NB4 (cell line): ENCODE measurements around the gene HABP4.

Source experiments
- DNase-seq: peaks from one replicate; pipeline ENCODE4 v3.0.0; 2010; ENCODE audit warnings: low read depth
- H3K4me3 ChIP-seq: one replicate; pipeline ENCODE4 v1.5.1; 2011; ENCODE audit warnings: mild to moderate bottlenecking, low read depth, low read length, moderate library complexity
- MYC ChIP-seq: IDR thresholded peaks from 2 replicates; pipeline ENCODE4 v1.6.1; 2011; ENCODE audit warnings: low read depth, low read length
- POLR2A ChIP-seq: IDR thresholded peaks from 2 replicates; pipeline ENCODE4 v1.6.1; 2011; ENCODE audit warnings: mild to moderate bottlenecking; ENCODE audit not compliant: insufficient read length; ENCODE audit errors: extremely low read depth
- TF ChIP-seq, protein P1 (sequence below): IDR thresholded peaks from 2 replicates; pipeline ENCODE4 v1.6.1; 2011; ENCODE audit warnings: low read depth, low read length
- TF ChIP-seq, protein P2 (sequence below): IDR thresholded peaks from one replicate; pipeline ENCODE4 v1.5.1; 2012; ENCODE audit warnings: low read depth, low read length

The HABP4 gene

DNA sequence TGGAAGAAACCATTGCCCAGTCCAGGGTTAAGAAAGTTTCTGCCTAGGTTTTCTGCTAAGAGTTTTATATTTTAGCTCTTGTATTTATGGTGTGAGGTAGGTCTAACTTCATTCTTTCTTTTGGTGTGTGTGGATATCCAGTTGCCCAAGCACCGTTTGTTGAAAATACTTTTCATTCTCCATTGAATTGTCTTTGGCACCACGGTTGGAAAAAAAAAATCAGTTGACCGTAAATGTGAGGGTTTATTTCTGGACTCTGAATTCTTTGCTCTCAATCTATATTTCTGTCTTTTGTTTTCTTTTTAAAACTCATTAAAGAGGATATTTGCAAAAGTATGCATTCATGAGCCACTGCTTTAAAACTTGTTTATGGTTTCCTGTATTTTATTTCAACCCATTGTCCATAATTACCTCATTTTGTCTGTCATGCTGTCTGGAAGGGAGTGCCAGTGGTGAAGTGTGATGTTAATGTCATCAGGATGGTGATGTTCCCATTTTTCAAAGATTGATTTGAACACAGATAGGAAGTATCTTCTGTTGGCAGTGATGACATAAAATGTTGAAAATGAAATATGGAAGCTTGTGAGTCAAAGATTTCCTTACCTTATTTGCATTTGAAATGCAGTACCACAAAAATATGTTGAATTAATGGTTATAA lies 33.9 kb downstream of the HABP4 start:
- TF ChIP-seq, protein P1, sequence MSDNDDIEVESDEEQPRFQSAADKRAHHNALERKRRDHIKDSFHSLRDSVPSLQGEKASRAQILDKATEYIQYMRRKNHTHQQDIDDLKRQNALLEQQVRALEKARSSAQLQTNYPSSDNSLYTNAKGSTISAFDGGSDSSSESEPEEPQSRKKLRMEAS: no peak
- no peak for TF ChIP-seq MYC
- TF ChIP-seq POLR2A: no peak
- TF ChIP-seq, protein P2, sequence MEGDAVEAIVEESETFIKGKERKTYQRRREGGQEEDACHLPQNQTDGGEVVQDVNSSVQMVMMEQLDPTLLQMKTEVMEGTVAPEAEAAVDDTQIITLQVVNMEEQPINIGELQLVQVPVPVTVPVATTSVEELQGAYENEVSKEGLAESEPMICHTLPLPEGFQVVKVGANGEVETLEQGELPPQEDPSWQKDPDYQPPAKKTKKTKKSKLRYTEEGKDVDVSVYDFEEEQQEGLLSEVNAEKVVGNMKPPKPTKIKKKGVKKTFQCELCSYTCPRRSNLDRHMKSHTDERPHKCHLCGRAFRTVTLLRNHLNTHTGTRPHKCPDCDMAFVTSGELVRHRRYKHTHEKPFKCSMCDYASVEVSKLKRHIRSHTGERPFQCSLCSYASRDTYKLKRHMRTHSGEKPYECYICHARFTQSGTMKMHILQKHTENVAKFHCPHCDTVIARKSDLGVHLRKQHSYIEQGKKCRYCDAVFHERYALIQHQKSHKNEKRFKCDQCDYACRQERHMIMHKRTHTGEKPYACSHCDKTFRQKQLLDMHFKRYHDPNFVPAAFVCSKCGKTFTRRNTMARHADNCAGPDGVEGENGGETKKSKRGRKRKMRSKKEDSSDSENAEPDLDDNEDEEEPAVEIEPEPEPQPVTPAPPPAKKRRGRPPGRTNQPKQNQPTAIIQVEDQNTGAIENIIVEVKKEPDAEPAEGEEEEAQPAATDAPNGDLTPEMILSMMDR: no peak
- no peak overlapping the region for H3K4me3 ChIP-seq
- no peak for DNase-seq

DNA sequence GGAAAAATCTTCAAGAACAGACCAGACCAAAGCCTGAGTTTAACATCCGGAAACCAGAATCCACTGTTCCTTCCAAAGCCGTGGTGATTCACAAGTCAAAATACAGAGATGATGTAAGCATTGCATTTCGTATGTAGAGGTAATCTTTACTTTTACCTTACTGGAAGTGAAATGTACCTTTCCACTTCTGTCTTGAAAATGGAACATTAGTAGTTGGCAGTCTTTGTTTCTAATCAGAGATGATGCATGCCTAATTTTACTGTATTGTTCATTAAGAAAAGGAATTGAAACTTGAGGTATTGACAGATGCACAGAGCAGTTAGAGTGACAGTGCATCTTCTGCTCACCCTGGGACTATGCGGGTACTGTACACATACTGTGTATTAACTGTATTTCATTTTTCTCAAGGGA lies 34.6 kb downstream of the HABP4 start:
- H3K4me3 ChIP-seq: no peak overlapping the region
- no peak for DNase-seq
- TF ChIP-seq, protein P2: no peak
- TF ChIP-seq, protein P1: no peak
- TF ChIP-seq POLR2A: no peak
- no peak for TF ChIP-seq MYC

DNA sequence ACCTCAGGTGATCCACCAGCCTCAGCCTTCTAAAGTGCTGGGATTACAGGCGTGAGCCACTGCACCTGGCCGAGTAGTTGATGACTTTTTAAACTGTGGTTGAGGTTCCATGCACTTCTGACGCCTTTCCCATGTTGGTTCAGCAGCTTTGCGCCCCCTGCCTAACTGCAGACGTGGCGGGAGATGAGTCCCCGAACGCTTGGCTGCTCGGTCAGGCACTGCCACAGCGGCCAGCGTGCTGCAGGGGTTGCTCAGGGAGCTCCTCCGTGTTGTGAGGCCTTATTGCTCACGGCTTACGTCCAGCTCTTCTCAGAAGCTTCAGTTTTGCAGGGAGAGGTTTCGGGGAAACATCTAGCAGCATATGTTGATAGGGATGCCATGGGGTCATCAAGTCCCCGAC lies 35.3 kb downstream of the HABP4 start:
- TF ChIP-seq, protein P1: no peak
- TF ChIP-seq MYC (no peak), POLR2A (no peak)
- TF ChIP-seq, protein P2: no peak
- DNase-seq: no peak
- no peak overlapping the region for H3K4me3 ChIP-seq

DNA sequence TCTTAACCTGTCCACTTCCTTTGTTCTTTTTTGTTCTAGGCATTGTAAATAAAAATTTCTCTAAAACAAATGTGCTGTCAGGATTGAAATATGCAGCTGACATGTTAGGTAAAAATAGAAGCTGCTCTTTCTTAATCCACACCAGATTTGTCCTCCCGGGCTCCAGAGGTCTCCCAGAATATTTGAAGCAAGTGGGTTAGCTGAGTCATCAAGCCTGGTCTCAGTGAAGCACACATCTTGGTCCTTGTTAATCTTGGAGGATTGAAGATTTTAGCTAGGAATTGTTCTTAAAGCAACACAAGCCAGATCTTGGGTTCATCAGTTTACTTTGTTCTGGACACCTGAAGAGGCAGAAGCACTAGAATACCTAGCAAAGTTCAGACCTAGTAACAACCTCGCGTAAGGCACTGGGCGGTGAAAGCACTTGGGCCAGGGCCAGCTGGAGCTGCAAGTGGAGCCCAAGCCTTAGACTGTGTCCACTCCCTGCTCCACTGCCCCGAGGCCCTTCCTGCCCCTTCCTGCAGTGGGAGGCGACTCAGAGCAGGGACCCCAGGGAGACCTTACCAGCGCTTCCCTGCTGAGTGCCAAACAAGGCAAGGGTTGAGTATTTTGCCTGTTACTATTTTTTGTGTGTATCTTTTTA lies 36.5 kb downstream of the HABP4 start:
- no peak for TF ChIP-seq POLR2A
- TF ChIP-seq, protein P2: no peak
- no peak for TF ChIP-seq MYC
- TF ChIP-seq, protein P1: no peak
- no peak overlapping the region for H3K4me3 ChIP-seq
- no peak for DNase-seq

DNA sequence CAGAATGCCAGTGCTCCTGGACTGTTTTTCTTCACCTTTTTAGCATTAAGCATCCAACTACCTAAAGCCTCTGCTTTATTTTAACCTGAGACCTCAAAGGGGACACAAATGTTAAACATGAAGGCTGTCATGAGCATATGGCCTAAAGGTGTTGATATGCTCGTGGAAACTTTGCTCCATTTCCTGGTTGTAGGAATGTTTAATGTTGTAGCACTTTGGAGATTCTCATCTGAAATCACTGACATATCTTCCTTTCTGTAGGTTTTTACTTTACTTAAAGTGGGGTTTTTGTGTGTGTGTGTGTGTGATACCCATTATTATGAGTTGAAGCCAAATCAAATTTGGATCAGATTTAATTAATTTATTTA lies 37.0 kb downstream of the HABP4 start:
- TF ChIP-seq MYC (no peak), POLR2A (no peak)
- TF ChIP-seq, protein P1: no peak
- TF ChIP-seq, protein P2: no peak
- H3K4me3 ChIP-seq: no peak overlapping the region
- no peak for DNase-seq

DNA sequence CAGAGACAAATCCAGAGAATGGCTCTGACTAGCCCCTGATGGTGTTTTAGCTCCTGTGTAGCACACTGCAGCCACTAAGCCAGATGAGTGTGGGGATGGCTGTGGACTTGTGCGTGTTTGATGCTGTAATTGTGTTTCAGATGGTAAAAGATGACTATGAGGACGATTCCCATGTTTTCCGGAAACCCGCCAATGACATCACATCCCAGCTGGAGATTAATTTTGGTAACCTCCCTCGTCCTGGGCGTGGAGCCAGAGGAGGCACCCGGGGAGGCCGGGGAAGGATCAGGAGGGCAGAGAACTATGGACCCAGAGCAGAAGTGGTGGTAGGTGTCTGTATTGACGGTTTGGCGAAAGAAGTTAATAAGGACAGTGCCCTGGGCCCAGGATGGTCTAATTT lies 38.0 kb downstream of the HABP4 start:
- no peak for TF ChIP-seq POLR2A
- TF ChIP-seq MYC: no peak
- TF ChIP-seq, protein P1: no peak
- TF ChIP-seq, protein P2: no peak
- no peak for DNase-seq

More for the DNA sequence above, 38.0 kb downstream of the HABP4 start:
- no peak overlapping the region for H3K4me3 ChIP-seq
